Activated naive CD8-positive, alpha-beta T cell treated with anti-CD3 and anti-CD28 coated beads for 36 hours (primary cell): ENCODE results near the gene GNAO1. TPM values are rescaled to one million over a fixed set of nuclear protein-coding genes. Genes with fewer than 3 reads are reported as not detected.

Experiments used
- DNase-seq: peaks from one replicate; pipeline ENCODE4 v3.0.0; 2021
- H3K27ac Mint-ChIP-seq: one replicate; pipeline ENCODE4 v1.8.0; 2022; ENCODE audit warnings: mild to moderate bottlenecking, moderate library complexity, mixed read lengths
- H3K27me3 Mint-ChIP-seq: one replicate; pipeline ENCODE4 v1.8.0; 2022; ENCODE audit warnings: mild to moderate bottlenecking, mixed read lengths
- H3K36me3 Mint-ChIP-seq: one replicate; pipeline ENCODE4 v1.8.0; 2021; ENCODE audit warnings: mild to moderate bottlenecking, mixed read lengths
- H3K4me1 Mint-ChIP-seq: one replicate; pipeline ENCODE4 v1.8.0; 2021; ENCODE audit warnings: mixed read lengths
- H3K4me3 Mint-ChIP-seq: one replicate; pipeline ENCODE4 v1.8.0; 2022; ENCODE audit warnings: mild to moderate bottlenecking, moderate library complexity, mixed read lengths
- H3K9me3 Mint-ChIP-seq: one replicate; pipeline ENCODE4 v1.8.0; 2022; ENCODE audit warnings: mixed read lengths
- total RNA-seq, 2 experiments: library from RNA; stranded (reverse); gene quantifications; one replicate each; pipeline ENCODE4 v1.2.3, GENCODE V29; 2021

GNAO1 gene
- total RNA-seq, 2 experiments from 2014 or later, result 0.96 to 1.5 TPM

GRCh38 chr16:56275076-56275475 is 83.8 kb downstream of the GNAO1 start:
- no peaks in the 10 kb centered on the region for H3K9me3 Mint-ChIP-seq
- no peak overlapping the region for H3K4me3 Mint-ChIP-seq
- no peaks in the 10 kb centered on the region for H3K36me3 Mint-ChIP-seq
- peaks cover 16% of the 10 kb centered on the region for H3K4me1 Mint-ChIP-seq
- H3K27ac Mint-ChIP-seq, result no peak overlapping the region
- DNase-seq, result no peak
- H3K27me3 Mint-ChIP-seq, result peaks cover 25% of the 10 kb centered on the region

DNA sequence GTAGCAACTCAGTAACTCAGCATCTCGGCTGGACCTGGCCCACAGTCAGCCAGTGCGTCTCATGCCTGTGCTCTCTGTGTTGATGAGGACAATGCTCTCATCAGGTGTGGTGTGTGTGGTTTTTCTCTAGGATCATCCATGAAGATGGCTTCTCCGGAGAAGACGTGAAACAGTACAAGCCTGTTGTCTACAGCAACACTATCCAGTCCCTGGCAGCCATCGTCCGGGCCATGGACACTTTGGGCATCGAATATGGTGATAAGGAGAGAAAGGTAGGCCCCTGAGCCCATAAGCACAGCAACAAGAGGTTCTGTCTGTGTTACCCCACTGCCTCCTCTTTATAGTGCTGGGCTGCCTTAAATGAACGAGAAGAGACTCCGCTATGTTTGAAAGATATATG is 84.5 kb downstream of the GNAO1 start:
- no peak overlapping the region for H3K27ac Mint-ChIP-seq
- no peak for DNase-seq
- H3K27me3 Mint-ChIP-seq, result peaks cover 25% of the 10 kb centered on the region
- peaks cover 22% of the 10 kb centered on the region for H3K4me1 Mint-ChIP-seq
- H3K9me3 Mint-ChIP-seq, result no peaks in the 10 kb centered on the region
- no peak overlapping the region for H3K4me3 Mint-ChIP-seq
- H3K36me3 Mint-ChIP-seq, result no peaks in the 10 kb centered on the region

- Mint-ChIP-seq H3K36me3 (no peaks in the 10 kb centered on the region), H3K9me3 (no peaks in the 10 kb centered on the region), H3K4me1 (peaks cover 22% of the 10 kb centered on the region), H3K4me3 (no peak overlapping the region), H3K27me3 (peaks cover 21% of the 10 kb centered on the region), H3K27ac (no peak overlapping the region)
- DNase-seq, result no peak
Measured at GRCh38 chr16:56277075-56277474, 85.8 kb downstream of the GNAO1 start.

GRCh38 chr16:56278196-56278855 is 87.0 kb downstream of the GNAO1 start:
- no peak for DNase-seq
- no peak overlapping the region for H3K4me3 Mint-ChIP-seq
- peaks cover 22% of the 10 kb centered on the region for H3K4me1 Mint-ChIP-seq
- H3K9me3 Mint-ChIP-seq, result no peaks in the 10 kb centered on the region
- no peaks in the 10 kb centered on the region for H3K36me3 Mint-ChIP-seq
- peaks cover 21% of the 10 kb centered on the region for H3K27me3 Mint-ChIP-seq
- peak overlapping the region; percentile 61 for H3K27ac Mint-ChIP-seq

- peak overlapping the region; percentile 8 for H3K4me3 Mint-ChIP-seq
Measured at GRCh38 chr16:56279132-56279531, 87.8 kb downstream of the GNAO1 start.

DNA sequence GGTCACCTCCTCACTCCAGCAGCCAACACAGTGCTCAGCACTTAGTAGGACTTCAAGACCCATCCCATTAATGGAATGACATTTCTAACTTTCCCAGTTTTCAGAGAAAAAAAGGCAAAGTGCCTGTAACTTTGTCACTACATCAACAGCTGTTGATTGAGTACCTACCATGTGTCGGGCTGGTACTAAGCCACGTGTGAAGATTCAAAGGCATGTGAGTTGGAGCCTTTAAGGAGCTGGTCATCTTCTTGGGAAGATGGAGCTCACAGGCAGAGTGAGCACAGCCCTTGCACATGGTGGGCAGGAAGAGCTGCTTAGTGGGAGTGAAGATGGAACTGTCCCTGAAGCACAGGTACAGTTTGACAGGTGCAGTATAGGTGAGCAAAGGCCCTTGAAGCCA is 88.6 kb downstream of the GNAO1 start:
- Mint-ChIP-seq H3K36me3 (no peaks in the 10 kb centered on the region), H3K4me1 (peaks cover 22% of the 10 kb centered on the region), H3K27ac (peak overlapping the region; percentile 84), H3K27me3 (peaks cover 11% of the 10 kb centered on the region), H3K4me3 (no peak overlapping the region), H3K9me3 (no peaks in the 10 kb centered on the region)
- no peak for DNase-seq

More at GRCh38 chr16:56279132-56279531, 87.8 kb downstream of the GNAO1 start:
- DNase-seq, result peak; percentile 77
- Mint-ChIP-seq H3K36me3 (no peaks in the 10 kb centered on the region), H3K4me1 (peaks cover 22% of the 10 kb centered on the region), H3K27ac (peak overlapping the region; percentile 84), H3K27me3 (peaks cover 17% of the 10 kb centered on the region), H3K9me3 (no peaks in the 10 kb centered on the region)

DNA sequence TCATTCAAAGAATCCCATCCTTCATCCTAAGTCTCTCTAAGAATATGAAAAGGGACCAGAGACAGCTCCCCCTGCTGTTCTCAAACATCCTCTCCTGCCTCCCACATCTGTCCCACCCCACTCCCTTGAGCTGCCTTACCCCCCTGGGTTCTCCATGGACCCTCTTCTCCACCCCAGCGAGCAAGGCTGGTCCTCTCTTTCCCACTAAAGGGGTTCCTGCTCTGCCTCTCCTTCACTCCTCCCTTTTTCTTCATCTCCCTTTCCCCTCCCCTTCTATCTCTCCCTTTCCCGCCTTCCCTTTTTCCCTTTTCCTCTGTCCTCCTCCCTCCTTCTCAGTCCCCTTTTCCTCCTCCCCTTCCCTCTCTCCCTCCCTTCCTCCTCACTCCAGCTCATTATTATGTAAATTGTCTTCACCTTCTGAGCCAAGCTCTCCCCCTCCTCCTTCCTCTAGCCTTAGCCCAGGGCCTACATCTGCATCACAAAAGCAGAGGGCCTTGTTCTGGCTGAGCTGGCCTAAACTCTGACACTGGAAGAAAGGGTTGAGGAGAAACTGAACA is 90.0 kb downstream of the GNAO1 start:
- Mint-ChIP-seq H3K9me3 (no peaks in the 10 kb centered on the region), H3K4me1 (peaks cover 22% of the 10 kb centered on the region), H3K36me3 (no peaks in the 10 kb centered on the region), H3K4me3 (no peak overlapping the region), H3K27ac (no peak overlapping the region), H3K27me3 (no peaks in the 10 kb centered on the region)
- DNase-seq, result no peak

DNA sequence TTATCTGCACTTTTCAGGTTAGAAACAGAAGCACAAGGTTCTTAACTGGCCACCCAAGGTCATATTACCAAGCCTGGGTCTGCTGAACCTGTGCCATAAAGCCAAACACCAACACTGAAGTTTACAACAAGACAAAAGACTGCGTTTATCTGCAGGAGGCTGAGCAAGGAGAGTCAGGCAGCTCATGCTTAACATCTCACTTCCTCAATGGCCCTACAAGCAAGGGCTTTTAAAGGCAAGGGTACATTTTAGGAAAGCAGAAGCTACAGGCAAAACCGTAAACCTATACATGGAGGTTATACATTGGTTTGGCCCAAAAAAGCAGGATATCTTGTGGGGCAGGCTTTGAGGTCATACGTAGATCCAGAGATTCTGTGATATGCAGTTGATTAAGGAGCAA is 91.2 kb downstream of the GNAO1 start:
- DNase-seq, result no peak
- H3K27me3 Mint-ChIP-seq, result no peaks in the 10 kb centered on the region
- peaks cover 22% of the 10 kb centered on the region for H3K4me1 Mint-ChIP-seq
- H3K27ac Mint-ChIP-seq, result no peak overlapping the region
- H3K4me3 Mint-ChIP-seq, result no peak overlapping the region
- no peaks in the 10 kb centered on the region for H3K36me3 Mint-ChIP-seq
- no peaks in the 10 kb centered on the region for H3K9me3 Mint-ChIP-seq

GRCh38 chr16:56284521-56284920 is 93.2 kb downstream of the GNAO1 start:
- Mint-ChIP-seq H3K9me3 (no peaks in the 10 kb centered on the region), H3K36me3 (no peaks in the 10 kb centered on the region), H3K4me3 (no peak overlapping the region), H3K27me3 (no peaks in the 10 kb centered on the region), H3K27ac (no peak overlapping the region), H3K4me1 (peaks cover 11% of the 10 kb centered on the region)
- no peak for DNase-seq

- no peak for DNase-seq
- H3K36me3 Mint-ChIP-seq, result no peaks in the 10 kb centered on the region
- peaks cover 10% of the 10 kb centered on the region for H3K4me1 Mint-ChIP-seq
- no peaks in the 10 kb centered on the region for H3K9me3 Mint-ChIP-seq
- H3K27ac Mint-ChIP-seq, result no peak overlapping the region
- H3K27me3 Mint-ChIP-seq, result no peaks in the 10 kb centered on the region
- no peak overlapping the region for H3K4me3 Mint-ChIP-seq
Measured at GRCh38 chr16:56286809-56287208, 95.5 kb downstream of the GNAO1 start.

DNA sequence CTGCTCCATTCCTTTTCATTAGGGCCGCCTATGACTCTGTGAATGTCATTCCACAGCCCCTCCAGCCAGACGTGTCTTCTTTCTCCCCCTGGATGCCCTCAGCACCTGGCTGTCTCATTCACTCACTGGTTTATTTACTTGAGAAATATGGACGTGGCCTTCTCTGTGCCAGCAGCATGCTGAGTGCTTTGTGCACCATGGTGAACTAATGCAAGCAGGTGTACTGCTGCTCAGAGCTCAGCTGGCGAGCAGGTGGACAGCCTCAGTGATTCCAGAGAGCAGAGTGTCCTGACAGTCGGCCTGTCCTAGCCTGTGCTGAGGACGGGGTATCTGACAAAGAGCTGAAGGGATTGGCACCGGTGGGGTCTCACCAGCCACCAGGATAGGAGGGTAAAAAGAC is 96.7 kb downstream of the GNAO1 start:
- no peaks in the 10 kb centered on the region for H3K9me3 Mint-ChIP-seq
- no peaks in the 10 kb centered on the region for H3K27me3 Mint-ChIP-seq
- no peaks in the 10 kb centered on the region for H3K36me3 Mint-ChIP-seq
- peaks cover 10% of the 10 kb centered on the region for H3K4me1 Mint-ChIP-seq
- H3K27ac Mint-ChIP-seq, result no peak overlapping the region
- DNase-seq, result no peak
- H3K4me3 Mint-ChIP-seq, result no peak overlapping the region

DNA sequence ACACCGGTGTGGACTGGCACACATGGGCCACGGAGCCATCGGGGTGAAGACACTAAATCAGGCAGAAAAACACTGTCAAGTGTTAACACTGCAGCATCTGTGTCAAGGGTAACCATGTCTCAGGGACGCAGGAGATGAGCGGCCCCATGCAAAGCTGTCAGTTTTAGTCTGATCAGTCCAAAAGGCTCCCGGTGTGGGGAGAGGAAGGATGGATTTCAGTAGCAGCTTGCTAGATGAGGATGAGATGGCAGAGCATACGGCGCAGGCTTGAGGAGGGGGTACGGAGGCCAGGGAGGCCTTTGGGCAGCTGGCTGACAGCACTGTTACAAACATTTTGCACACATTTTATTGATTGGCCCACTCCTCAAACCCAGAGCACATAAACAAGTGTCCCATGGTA is 98.1 kb downstream of the GNAO1 start:
- H3K27ac Mint-ChIP-seq, result no peak overlapping the region
- H3K4me1 Mint-ChIP-seq, result peaks cover 12% of the 10 kb centered on the region

GRCh38 chr16:56289862-56290261 is 98.6 kb downstream of the GNAO1 start:
- H3K27ac Mint-ChIP-seq, result no peak overlapping the region
- no peaks in the 10 kb centered on the region for H3K36me3 Mint-ChIP-seq
- peaks cover 12% of the 10 kb centered on the region for H3K4me1 Mint-ChIP-seq
- no peaks in the 10 kb centered on the region for H3K27me3 Mint-ChIP-seq
- no peak for DNase-seq
- no peak overlapping the region for H3K4me3 Mint-ChIP-seq
- no peaks in the 10 kb centered on the region for H3K9me3 Mint-ChIP-seq

More for the DNA sequence above, 98.1 kb downstream of the GNAO1 start:
- Mint-ChIP-seq H3K36me3 (no peaks in the 10 kb centered on the region), H3K27me3 (no peaks in the 10 kb centered on the region), H3K4me3 (no peak overlapping the region), H3K9me3 (no peaks in the 10 kb centered on the region)
- DNase-seq, result no peak

DNA sequence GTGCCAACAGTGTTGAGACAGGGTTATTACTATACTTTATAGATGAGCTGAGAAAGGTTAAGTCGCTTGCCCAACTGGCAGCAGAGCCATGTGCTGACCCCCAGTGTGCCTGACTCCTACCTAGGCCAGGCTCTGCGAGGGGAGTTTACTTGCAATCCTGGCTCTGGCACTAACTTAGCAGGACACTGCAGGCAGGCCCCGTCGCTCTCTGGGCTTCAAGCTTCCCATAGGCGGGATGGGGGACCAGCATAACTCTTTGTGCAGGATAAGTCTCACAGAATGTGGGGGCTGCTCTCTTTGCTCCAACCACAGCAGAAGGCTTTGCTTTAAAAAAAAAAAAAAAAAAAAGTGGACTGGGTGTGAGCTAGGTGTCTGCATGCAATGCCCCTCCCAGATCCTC is 102.7 kb downstream of the GNAO1 start:
- Mint-ChIP-seq H3K36me3 (no peaks in the 10 kb centered on the region), H3K27ac (no peak overlapping the region), H3K4me1 (peaks cover 12% of the 10 kb centered on the region), H3K9me3 (no peaks in the 10 kb centered on the region), H3K27me3 (peaks cover 22% of the 10 kb centered on the region), H3K4me3 (no peak overlapping the region)
- DNase-seq, result no peak

GRCh38 chr16:56294579-56294978 is 103.3 kb downstream of the GNAO1 start:
- Mint-ChIP-seq H3K27me3 (peaks cover 22% of the 10 kb centered on the region), H3K4me1 (peaks cover 15% of the 10 kb centered on the region), H3K9me3 (no peaks in the 10 kb centered on the region), H3K27ac (no peak overlapping the region), H3K36me3 (no peaks in the 10 kb centered on the region), H3K4me3 (no peak overlapping the region)
- DNase-seq, result no peak

DNA sequence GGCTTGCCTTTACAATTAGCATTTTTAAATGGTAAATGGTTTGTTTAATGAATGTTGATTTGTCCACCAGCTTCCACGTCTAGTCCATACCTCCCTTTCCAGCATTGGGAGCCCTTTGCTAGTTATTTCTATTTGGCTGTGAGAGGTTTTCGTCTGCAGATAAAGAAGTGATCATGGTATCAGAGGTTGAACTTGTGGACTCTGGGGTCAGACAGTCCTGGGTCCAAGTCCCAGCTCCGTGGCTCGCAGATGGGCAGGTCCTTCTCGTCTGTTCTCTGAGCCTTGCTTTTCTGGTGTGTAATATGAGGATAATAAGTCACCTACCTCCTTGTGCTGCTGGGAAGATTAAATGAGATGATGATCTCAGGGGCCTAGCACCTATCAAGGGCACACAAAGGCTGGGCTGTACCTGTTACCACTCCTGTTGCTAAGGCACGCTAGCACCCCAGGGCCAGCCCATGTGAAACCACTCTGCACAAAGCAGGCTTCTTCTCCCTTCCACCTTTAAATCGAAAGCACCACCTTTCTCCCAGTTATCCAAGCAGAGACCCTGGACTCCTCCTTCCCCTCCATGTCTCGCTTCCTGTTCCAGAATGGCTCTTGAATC is 103.9 kb downstream of the GNAO1 start:
- H3K4me1 Mint-ChIP-seq, result peaks cover 15% of the 10 kb centered on the region
- no peak overlapping the region for H3K27ac Mint-ChIP-seq
- H3K27me3 Mint-ChIP-seq, result peaks cover 22% of the 10 kb centered on the region

More for the DNA sequence above, 103.9 kb downstream of the GNAO1 start:
- H3K4me3 Mint-ChIP-seq, result no peak overlapping the region
- H3K9me3 Mint-ChIP-seq, result no peaks in the 10 kb centered on the region
- no peak for DNase-seq
- no peaks in the 10 kb centered on the region for H3K36me3 Mint-ChIP-seq
